GDM1 (cell line): Measurements from ENCODE around the gene SPATA25.
"Not testable (repeated sequence)": the region's sequence is repeated elsewhere in the genome, so short reads cannot be mapped to it uniquely, and the experiment has no call there.

ENCODE experiments used
- DNase-seq: peaks from one replicate; lab custom pipeline; 2025; lab: John Stamatoyannopoulos, UW

The SPATA25 gene

GRCh38 chr20:45887346-45887715 lies at the start of gene SPATA25:
TSS of gene SPATA25 (minus strand) at chr20:45887622. CDS start at chr20:45887590, 32 bp downstream.
- DNase-seq: no peak

- DNase-seq: no peak
These were observed 48.1 kb upstream of the SPATA25 start for GRCh38 chr20:45935416-45936046.

- DNase-seq: peak; percentile 95
These were observed 47.4 kb upstream of the SPATA25 start, which contains the start of gene PCIF1 for GRCh38 chr20:45934586-45935415. TSS of gene PCIF1 (plus strand) at chr20:45934683. CDS start at chr20:45939000, 4,317 bp downstream.

- peak; percentile 65 for DNase-seq
These were observed 46.7 kb upstream of the SPATA25 start for GRCh38 chr20:45934046-45934585.

- DNase-seq: peak; percentile 42
These were observed 46.0 kb upstream of the SPATA25 start for GRCh38 chr20:45933266-45934045.

- not testable (repeated sequence) for DNase-seq
These were observed 44.3 kb upstream of the SPATA25 start for GRCh38 chr20:45931680-45932079.

GRCh38 chr20:45927071-45927878 lies 39.9 kb upstream of the SPATA25 start:
- DNase-seq: no peak

GRCh38 chr20:45926731-45927070 lies 39.3 kb upstream of the SPATA25 start:
- no peak for DNase-seq

- no peak for DNase-seq
These were observed 38.5 kb upstream of the SPATA25 start for GRCh38 chr20:45925821-45926506.

GRCh38 chr20:45924391-45925261 lies 37.2 kb upstream of the SPATA25 start:
- DNase-seq: no peak

- no peak for DNase-seq
These were observed 34.1 kb upstream of the SPATA25 start for GRCh38 chr20:45921337-45922189.

GRCh38 chr20:45920462-45921336 lies 33.3 kb upstream of the SPATA25 start:
- no peak for DNase-seq

- DNase-seq: no peak
These were observed 32.3 kb upstream of the SPATA25 start for GRCh38 chr20:45919542-45920399.

- no peak for DNase-seq
These were observed 31.5 kb upstream of the SPATA25 start for GRCh38 chr20:45918779-45919537.

GRCh38 chr20:45918182-45918737 lies 30.8 kb upstream of the SPATA25 start:
- DNase-seq: no peak

GRCh38 chr20:45917790-45918141 lies 30.3 kb upstream of the SPATA25 start:
- no peak for DNase-seq
